GM21381 (cell line): ENCODE data around the gene PPP2R3A.

Source experiments
- ATAC-seq: cut with Tn5 transposase; IDR thresholded peaks from one replicate; pipeline ENCODE4 v1.9.1; 2021; ENCODE audit warnings: mild to moderate bottlenecking, moderate library complexity; ENCODE audit not compliant: unreplicated experiment

Gene PPP2R3A

GRCh38 chr3:136022529-136023263, 57.2 kb downstream of the PPP2R3A start:
- no peak for ATAC-seq

GRCh38 chr3:136023264-136023978, 57.9 kb downstream of the PPP2R3A start:
- no peak for ATAC-seq

GRCh38 chr3:136036306-136036705, 70.8 kb downstream of the PPP2R3A start:
- ATAC-seq: no peak

GRCh38 chr3:136038668-136039067, 73.1 kb downstream of the PPP2R3A start:
- no peak for ATAC-seq

GRCh38 chr3:136042608-136043221, 77.2 kb downstream of the PPP2R3A start:
- ATAC-seq: no peak

GRCh38 chr3:136044980-136045745, 79.6 kb downstream of the PPP2R3A start:
- ATAC-seq: no peak

GRCh38 chr3:136048068-136048467, 82.5 kb downstream of the PPP2R3A start:
- no peak for ATAC-seq

- ATAC-seq: no peak
These were observed 84.7 kb downstream of the PPP2R3A start for GRCh38 chr3:136050250-136050649.

- no peak for ATAC-seq
These were observed 90.0 kb downstream of the PPP2R3A start for GRCh38 chr3:136055491-136055890.

- no peak for ATAC-seq
These were observed 101.7 kb downstream of the PPP2R3A start for GRCh38 chr3:136067211-136067610.

- ATAC-seq: no peak
These were observed 103.2 kb downstream of the PPP2R3A start for GRCh38 chr3:136068708-136069107.

GRCh38 chr3:136069933-136070332, 104.4 kb downstream of the PPP2R3A start:
- ATAC-seq: no peak

- ATAC-seq: no peak
These were observed 104.8 kb downstream of the PPP2R3A start for GRCh38 chr3:136070334-136070733.

- no peak for ATAC-seq
These were observed 105.7 kb downstream of the PPP2R3A start for GRCh38 chr3:136070953-136071949.

GRCh38 chr3:136074546-136075170, 109.1 kb downstream of the PPP2R3A start:
- no peak for ATAC-seq

GRCh38 chr3:136075218-136075808, 109.8 kb downstream of the PPP2R3A start:
- ATAC-seq: no peak

- no peak for ATAC-seq
These were observed 110.3 kb downstream of the PPP2R3A start for GRCh38 chr3:136075811-136076210.

GRCh38 chr3:136078421-136079364, 113.2 kb downstream of the PPP2R3A start:
- no peak for ATAC-seq
